Smooth muscle cell (in vitro differentiated cells): ENCODE measurements around the gene FSCN2. TPM values are rescaled to one million over a fixed set of nuclear protein-coding genes. Genes with fewer than 3 reads are reported as not detected.

ENCODE experiments used
- DNase-seq: peaks from one replicate; lab custom pipeline; 2025; ENCODE audit not compliant: unreplicated experiment; lab: John Stamatoyannopoulos, UW
- H2AFZ ChIP-seq: fragments of 200-600 bp; sonication (generic); 2 replicates; pipeline ENCODE4 v1.6.0; 2016; ENCODE audit warnings: antibody characterized with exemption, low read depth, mild to moderate bottlenecking
- H3F3A ChIP-seq: fragments of 200-600 bp; sonication (generic); 2 replicates; pipeline ENCODE4 v1.6.0; 2017; ENCODE audit warnings: antibody characterized with exemption, low read depth
- H3K27ac ChIP-seq: fragments of 200-600 bp; sonication (generic); 2 replicates; pipeline ENCODE4 v1.5.1; 2016; ENCODE audit warnings: low read depth, mild to moderate bottlenecking
- H3K27me3 ChIP-seq: fragments of 200-600 bp; sonication (generic); 2 replicates; pipeline ENCODE4 v1.6.1; 2016; ENCODE audit warnings: low read depth, mild to moderate bottlenecking
- H3K36me3 ChIP-seq: fragments of 200-600 bp; sonication (generic); 2 replicates; pipeline ENCODE4 v1.5.1; 2016; ENCODE audit warnings: low read depth
- H3K4me1 ChIP-seq: fragments of 200-600 bp; sonication (generic); 2 replicates; pipeline ENCODE4 v1.5.1; 2016; ENCODE audit warnings: low read depth
- H3K4me2 ChIP-seq: fragments of 200-600 bp; sonication (generic); 2 replicates; pipeline ENCODE4 v1.6.0; 2016; ENCODE audit warnings: mild to moderate bottlenecking
- H3K4me3 ChIP-seq: fragments of 200-600 bp; sonication (generic); 2 replicates; pipeline ENCODE4 v1.5.1; 2016; ENCODE audit warnings: mild to moderate bottlenecking
- H3K79me2 ChIP-seq: fragments of 200-600 bp; sonication (generic); 2 replicates; pipeline ENCODE4 v1.6.0; 2016; ENCODE audit warnings: low read depth, mild to moderate bottlenecking
- H3K9ac ChIP-seq: fragments of 200-600 bp; sonication (generic); 2 replicates; pipeline ENCODE4 v1.6.0; 2016; ENCODE audit warnings: low read depth
- H3K9me3 ChIP-seq: fragments of 200-600 bp; sonication (generic); replicated peaks from 2 replicates; pipeline ENCODE4 v1.5.1; 2016; ENCODE audit warnings: low read depth
- H4K20me1 ChIP-seq: fragments of 200-600 bp; sonication (generic); 2 replicates; pipeline ENCODE4 v1.6.0; 2016; ENCODE audit warnings: low read depth
- WGBS: methylation state at CpG from one replicate; pipeline ENCODE4 v1.1.7; 2016; ENCODE audit warnings: low lambda C conversion rate; 5-methylcytosine and 5-hydroxymethylcytosine counted together
- polyA plus RNA-seq: library from polyadenylated mRNA; unstranded; fragments of >200 nt; fragmentation: Nextera tagmentation; extraction: Ambion mirVana; gene quantifications from 2 replicates; pipeline ENCODE4 v1.2.1, GENCODE V29; 2016
- total RNA-seq: library from RNA; depleted of rRNA; stranded (reverse); fragments of >200 nt; gene quantifications from 2 replicates; pipeline ENCODE4 v1.2.3, GENCODE V29; 2014
- TF ChIP-seq, protein P1 (sequence below): fragments of 200-600 bp; sonication (generic); IDR thresholded peaks from 2 replicates; pipeline ENCODE4 v1.5.1; 2017; ENCODE audit warnings: borderline replicate concordance, mild to moderate bottlenecking, antibody characterized with exemption; ENCODE audit not compliant: insufficient read depth, poor library complexity, severe bottlenecking

Gene FSCN2
- total and polyA plus RNA-seq, 2 experiments from 2014 or later = 0.63 to 0.72 TPM

DNA sequence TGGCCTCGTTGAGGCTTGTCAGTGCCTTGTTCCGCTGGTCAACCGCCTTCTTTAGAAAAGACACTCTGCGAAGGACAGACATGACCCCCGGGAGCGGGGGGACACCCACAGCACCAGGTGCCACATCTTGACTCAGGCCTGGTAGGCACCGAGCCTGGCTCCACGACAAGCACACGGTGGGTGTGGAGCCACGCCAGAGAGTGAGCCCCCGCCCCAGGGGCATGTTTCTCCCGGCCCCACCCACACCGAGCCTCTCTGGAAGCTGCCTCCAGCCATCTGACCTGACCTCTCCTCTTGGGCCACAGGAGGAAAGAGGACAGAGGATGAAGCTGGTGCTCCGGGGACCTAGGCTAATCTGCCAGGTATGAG, 19.4 kb downstream of the FSCN2 start:
- Histone ChIP-seq H3K36me3 (no peaks in the 10 kb centered on the region), H3K79me2 (peaks cover 14% of the 10 kb centered on the region), H3K9ac (no peak overlapping the region), H3K4me1 (peaks cover 3% of the 10 kb centered on the region), H3K9me3 (no peaks in the 10 kb centered on the region), H4K20me1 (peaks cover 5% of the 10 kb centered on the region), H3K27me3 (no peaks in the 10 kb centered on the region), H3K4me2 (no peak overlapping the region), H3K27ac (no peak overlapping the region), H3F3A (no peaks in the 10 kb centered on the region), H2AFZ (no peak overlapping the region), H3K4me3 (no peak overlapping the region)
- no peak for DNase-seq
- TF ChIP-seq, protein P1, sequence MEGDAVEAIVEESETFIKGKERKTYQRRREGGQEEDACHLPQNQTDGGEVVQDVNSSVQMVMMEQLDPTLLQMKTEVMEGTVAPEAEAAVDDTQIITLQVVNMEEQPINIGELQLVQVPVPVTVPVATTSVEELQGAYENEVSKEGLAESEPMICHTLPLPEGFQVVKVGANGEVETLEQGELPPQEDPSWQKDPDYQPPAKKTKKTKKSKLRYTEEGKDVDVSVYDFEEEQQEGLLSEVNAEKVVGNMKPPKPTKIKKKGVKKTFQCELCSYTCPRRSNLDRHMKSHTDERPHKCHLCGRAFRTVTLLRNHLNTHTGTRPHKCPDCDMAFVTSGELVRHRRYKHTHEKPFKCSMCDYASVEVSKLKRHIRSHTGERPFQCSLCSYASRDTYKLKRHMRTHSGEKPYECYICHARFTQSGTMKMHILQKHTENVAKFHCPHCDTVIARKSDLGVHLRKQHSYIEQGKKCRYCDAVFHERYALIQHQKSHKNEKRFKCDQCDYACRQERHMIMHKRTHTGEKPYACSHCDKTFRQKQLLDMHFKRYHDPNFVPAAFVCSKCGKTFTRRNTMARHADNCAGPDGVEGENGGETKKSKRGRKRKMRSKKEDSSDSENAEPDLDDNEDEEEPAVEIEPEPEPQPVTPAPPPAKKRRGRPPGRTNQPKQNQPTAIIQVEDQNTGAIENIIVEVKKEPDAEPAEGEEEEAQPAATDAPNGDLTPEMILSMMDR = no peak
- 92% methylated on average over 14 of the region's 14 CpGs for WGBS

DNA sequence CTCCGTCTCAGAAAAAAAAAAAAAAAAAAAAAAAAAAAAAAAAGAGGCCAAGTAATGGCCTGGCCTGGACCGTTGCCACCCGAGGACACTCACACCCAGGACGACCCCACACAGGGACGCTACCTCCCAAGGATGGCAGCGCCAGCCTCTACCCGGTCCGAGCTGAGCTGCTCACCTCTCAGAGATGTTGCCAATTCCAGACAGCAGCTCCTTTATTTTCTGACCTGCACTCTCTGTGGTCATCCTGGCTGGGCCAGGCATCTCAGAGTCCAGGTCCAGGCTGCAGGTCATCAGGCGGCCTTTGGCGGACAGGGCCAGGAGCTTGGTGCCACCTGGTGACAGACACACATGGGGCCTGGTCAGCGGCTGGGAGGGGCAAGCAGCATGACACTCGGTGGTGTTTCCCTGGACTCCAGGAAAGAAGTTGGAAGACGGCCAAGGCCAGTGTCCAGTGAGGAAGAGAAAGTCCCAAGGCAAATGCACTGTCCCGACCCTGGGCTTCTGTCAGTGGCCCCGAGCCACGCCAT, 20.9 kb downstream of the FSCN2 start:
- 98% methylated on average over 15 of the region's 16 CpGs for WGBS
- H3K4me2 ChIP-seq = no peak overlapping the region
- H3K79me2 ChIP-seq = peaks cover 14% of the 10 kb centered on the region
- no peaks in the 10 kb centered on the region for H3K27me3 ChIP-seq
- peaks cover 3% of the 10 kb centered on the region for H3K4me1 ChIP-seq
- no peak overlapping the region for H3K27ac ChIP-seq
- no peak overlapping the region for H3K9ac ChIP-seq
- TF ChIP-seq, protein P1 = no peak
- H2AFZ ChIP-seq = no peak overlapping the region
- peaks cover 9% of the 10 kb centered on the region for H4K20me1 ChIP-seq
- H3K4me3 ChIP-seq = no peak overlapping the region
- no peaks in the 10 kb centered on the region for H3K9me3 ChIP-seq
- H3F3A ChIP-seq = peaks cover 8% of the 10 kb centered on the region
- DNase-seq = no peak
- H3K36me3 ChIP-seq = no peaks in the 10 kb centered on the region

DNA sequence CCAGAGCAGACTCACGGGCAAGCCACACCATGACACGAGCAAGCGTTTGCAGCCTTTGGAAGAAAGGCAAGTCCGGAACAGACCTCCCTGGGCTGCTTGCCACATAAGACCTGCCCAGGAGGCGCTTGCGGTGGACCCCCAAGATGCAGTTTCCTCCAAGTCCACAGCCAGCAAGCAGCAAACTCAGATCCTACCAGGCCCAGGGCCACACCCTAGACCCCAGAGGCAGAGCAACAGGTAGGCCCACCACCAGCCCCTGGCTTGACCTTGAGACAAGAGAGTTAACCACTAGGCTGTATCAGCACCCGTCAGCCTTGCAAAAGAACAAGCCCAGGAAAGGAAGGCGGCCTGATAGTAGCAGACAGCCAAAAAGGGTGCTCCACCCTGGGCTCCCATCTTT, 21.6 kb downstream of the FSCN2 start:
- peaks cover 14% of the 10 kb centered on the region for H3K79me2 ChIP-seq
- peaks cover 9% of the 10 kb centered on the region for H4K20me1 ChIP-seq
- H3K4me1 ChIP-seq = peaks cover 3% of the 10 kb centered on the region
- H3K36me3 ChIP-seq = no peaks in the 10 kb centered on the region
- H3K27ac ChIP-seq = no peak overlapping the region
- H3F3A ChIP-seq = peaks cover 8% of the 10 kb centered on the region
- no peaks in the 10 kb centered on the region for H3K9me3 ChIP-seq
- WGBS = over 99% methylated on average over 8 of the region's 8 CpGs
- no peak overlapping the region for H3K9ac ChIP-seq
- no peaks in the 10 kb centered on the region for H3K27me3 ChIP-seq
- H3K4me3 ChIP-seq = no peak overlapping the region
- no peak overlapping the region for H2AFZ ChIP-seq
- TF ChIP-seq, protein P1 = no peak
- no peak overlapping the region for H3K4me2 ChIP-seq
- no peak for DNase-seq

DNA sequence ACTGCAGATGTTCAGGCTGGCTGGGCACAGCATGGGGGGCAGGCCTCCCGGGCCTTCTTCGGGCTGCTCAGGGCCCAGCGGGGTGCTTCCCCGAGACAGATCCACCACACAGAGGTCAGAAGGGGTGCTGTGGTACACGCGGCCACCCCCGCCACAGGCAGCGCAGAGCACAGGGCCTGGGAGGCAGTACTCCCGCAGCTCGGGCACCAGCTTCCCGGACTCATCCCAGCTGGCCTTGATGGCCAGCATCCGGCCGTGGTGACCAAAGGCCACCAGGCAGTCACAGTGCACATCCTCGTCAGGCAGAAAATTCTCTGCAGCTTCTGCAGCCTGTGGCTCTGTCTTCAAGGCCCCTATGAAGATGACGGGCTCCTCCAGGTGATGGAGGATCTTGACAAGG, 22.1 kb downstream of the FSCN2 start:
- Histone ChIP-seq H3K4me3 (no peak overlapping the region), H4K20me1 (peaks cover 9% of the 10 kb centered on the region), H3K9ac (no peak overlapping the region), H3K27ac (no peak overlapping the region), H3K4me2 (no peak overlapping the region), H3K36me3 (no peaks in the 10 kb centered on the region), H3F3A (peaks cover 8% of the 10 kb centered on the region), H3K4me1 (peaks cover 3% of the 10 kb centered on the region), H2AFZ (no peak overlapping the region), H3K27me3 (no peaks in the 10 kb centered on the region), H3K79me2 (peaks cover 14% of the 10 kb centered on the region), H3K9me3 (no peaks in the 10 kb centered on the region)
- WGBS = 99% methylated on average over 14 of the region's 15 CpGs
- no peak for DNase-seq
- TF ChIP-seq, protein P1 = no peak
